Stimulated activated CD4-positive, alpha-beta T cell treated with anti-CD3 and anti-CD28 coated beads, Interleukin-4, amount 100 ng/mL, for 48 hours (primary cell): Measurements from ENCODE around the gene ACO2.
"Not testable (repeated sequence)": the region's sequence is repeated elsewhere in the genome, so short reads cannot be mapped to it uniquely, and the experiment has no call there.

Experiments
- DNase-seq, 2 donors: peaks; one replicate each; pipeline ENCODE4 v3.0.0-alpha.2; 2020; ENCODE audit warnings: low read depth in 2 of 2

Gene ACO2

GRCh38 chr22:41448189-41448808, 20.6 kb upstream of the ACO2 start:
- DNase-seq: peak; percentile 78 to 86

GRCh38 chr22:41458161-41458728, 10.7 kb upstream of the ACO2 start:
- no peak for DNase-seq

DNA sequence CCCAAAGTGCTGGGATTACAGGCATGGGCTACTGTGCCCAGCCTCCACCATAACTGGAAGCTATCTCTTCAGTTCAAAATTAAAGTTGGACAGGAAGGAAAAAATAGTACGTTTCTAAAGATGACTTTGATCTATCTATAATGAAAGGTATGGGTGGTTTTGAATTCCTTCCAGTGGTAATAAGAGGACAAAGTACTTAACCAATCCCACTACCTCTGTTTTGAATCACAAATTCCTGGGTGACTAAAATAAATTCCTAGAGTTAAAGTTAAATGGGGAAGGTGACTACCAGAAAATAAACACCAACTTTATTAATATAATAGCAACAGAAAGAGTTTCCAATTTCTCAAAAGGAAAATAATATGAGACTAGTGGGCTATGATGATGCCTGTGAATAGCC, 9.5 kb upstream of the ACO2 start:
- DNase-seq: no peak

DNA sequence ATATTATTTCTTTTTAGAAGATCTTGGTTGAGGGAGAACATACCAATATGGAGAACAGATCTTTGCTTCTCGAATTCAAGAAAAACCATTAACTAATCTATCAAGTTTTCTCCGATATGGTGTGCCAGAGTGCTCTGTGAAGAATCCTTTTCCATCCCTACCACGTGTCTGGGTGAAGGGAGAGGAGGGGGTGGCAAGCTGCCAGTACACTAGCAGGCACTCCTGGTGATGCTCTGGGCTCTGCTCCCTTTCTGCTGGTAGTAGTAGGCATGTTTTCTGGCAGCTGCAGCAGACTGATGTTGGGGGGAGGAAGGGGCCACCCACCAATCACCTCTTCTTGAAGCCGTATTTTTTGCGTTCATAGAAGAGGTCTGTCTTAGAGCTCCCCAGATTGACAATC, 8.8 kb upstream of the ACO2 start:
- not testable (repeated sequence) for DNase-seq

- DNase-seq: no peak
These were observed 7.0 kb upstream of the ACO2 start for GRCh38 chr22:41461901-41462300.

DNA sequence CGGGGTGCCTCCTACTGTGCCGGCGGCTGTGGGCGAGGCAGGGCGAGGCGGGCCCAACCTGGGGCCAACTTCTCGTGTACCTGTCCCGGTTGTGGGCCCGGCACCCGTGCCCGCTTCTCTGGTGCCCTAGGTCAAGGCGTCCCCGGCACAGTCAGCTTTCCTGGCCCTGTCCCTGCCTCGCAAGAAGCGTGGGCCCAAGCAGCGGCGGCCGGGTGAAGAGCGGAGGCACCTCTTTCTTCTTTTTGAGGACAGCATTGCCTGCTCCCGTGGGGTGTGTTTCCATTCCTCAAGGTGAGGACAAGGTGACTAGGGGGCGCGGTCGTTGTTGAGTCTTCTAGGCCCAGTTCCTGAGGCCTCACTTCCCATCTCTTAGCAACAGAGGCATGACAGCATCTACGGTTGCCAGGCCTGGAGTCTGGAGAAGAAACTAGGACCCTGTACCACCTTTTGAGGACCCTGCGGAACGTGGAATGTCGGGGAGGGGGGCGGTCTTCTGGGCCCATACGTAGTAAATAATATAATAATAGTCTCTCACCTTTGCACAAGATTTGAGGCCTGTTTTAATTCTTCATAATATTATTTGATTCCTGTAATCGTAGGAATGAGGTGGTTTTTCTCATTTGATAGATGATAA, 418 bp downstream of the ACO2 start:
- peak; percentile 22 to 36 for DNase-seq

DNA sequence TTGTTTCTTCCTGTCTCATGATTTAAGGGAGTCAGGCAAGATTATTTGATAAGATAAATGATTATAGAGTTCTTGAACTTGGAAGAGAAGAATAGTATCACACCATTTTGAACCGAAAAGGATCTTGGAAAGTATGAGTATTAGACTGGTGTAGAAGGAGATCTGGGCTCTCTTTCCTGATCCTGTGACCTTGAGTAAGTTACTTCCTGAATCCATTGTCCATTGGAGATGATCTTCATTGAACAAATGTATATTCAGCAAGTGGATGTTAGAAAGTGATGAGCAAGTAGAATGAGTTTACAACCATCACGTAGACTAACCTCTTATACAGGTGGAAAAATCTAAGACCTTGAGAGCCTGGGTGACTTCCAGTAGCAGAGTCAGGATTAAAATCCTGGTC, 2.0 kb downstream of the ACO2 start:
- no peak for DNase-seq

GRCh38 chr22:41471568-41471967, 2.7 kb downstream of the ACO2 start:
- DNase-seq: no peak

- no peak for DNase-seq
These were observed 6.0 kb downstream of the ACO2 start for GRCh38 chr22:41474872-41475451.

GRCh38 chr22:41478473-41478872, 9.6 kb downstream of the ACO2 start:
- DNase-seq: no peak

GRCh38 chr22:41478891-41479521, 10.1 kb downstream of the ACO2 start:
- DNase-seq: no peak

GRCh38 chr22:41479671-41480396, 10.9 kb downstream of the ACO2 start:
- DNase-seq: no peak

GRCh38 chr22:41480397-41480735, 11.4 kb downstream of the ACO2 start:
- DNase-seq: no peak

GRCh38 chr22:41481131-41481830, 12.4 kb downstream of the ACO2 start:
- no peak for DNase-seq

DNA sequence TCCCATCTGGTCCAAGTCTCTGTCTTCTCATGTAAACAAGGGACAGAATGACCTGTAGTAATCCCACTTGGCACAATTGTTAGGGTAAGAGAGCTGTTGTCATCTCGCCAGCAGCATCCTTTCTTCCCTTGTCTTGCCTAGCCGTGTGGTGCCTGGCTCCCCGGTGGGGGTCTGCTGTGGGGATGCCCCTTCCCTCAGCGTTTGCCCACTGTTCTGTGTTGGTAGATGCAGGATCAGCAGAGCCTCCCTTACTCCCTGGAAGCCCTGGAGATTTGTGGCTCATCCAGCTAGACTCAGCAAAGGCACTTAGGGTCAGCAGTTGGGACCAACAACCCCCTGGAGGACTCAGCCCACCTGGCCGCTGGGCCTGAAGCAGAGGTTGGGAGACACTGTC, 13.0 kb downstream of the ACO2 start:
- DNase-seq: no peak

- no peak for DNase-seq
These were observed 13.5 kb downstream of the ACO2 start for GRCh38 chr22:41482319-41482935.

- DNase-seq: no peak
These were observed 16.1 kb downstream of the ACO2 start for GRCh38 chr22:41485033-41485432.

- no peak for DNase-seq
These were observed 18.4 kb downstream of the ACO2 start for GRCh38 chr22:41487037-41487935.

DNA sequence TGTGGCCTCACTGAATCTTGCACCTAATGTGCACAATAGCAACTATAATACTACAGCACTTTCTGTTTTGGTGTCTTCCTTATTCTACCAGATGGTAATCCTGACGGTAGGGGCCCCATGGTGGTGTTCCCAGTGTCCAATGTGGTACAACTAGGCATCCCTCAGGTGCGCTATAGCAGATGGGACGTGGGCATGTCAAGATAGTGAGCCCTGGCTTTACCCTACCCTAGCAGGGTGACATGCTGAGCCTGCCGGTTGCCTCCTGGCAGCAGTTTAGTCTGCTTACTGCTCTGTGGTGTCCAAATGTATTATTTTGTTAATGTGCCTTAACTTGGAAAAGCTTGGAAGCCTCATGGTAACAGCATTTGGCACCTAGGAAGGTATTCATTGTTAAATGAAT, 19.2 kb downstream of the ACO2 start:
- DNase-seq: no peak
